GM19395 (cell line): Measurements from ENCODE around the gene CFAP45.
A peak's percentile ranks its signal among the peaks of the same experiment; 100 is the strongest.

ENCODE experiments used
- ATAC-seq: cut with Tn5 transposase; IDR thresholded peaks from one replicate; pipeline ENCODE4 v1.9.1; 2021; ENCODE audit warnings: mild to moderate bottlenecking, moderate library complexity; ENCODE audit not compliant: unreplicated experiment

The CFAP45 gene

DNA sequence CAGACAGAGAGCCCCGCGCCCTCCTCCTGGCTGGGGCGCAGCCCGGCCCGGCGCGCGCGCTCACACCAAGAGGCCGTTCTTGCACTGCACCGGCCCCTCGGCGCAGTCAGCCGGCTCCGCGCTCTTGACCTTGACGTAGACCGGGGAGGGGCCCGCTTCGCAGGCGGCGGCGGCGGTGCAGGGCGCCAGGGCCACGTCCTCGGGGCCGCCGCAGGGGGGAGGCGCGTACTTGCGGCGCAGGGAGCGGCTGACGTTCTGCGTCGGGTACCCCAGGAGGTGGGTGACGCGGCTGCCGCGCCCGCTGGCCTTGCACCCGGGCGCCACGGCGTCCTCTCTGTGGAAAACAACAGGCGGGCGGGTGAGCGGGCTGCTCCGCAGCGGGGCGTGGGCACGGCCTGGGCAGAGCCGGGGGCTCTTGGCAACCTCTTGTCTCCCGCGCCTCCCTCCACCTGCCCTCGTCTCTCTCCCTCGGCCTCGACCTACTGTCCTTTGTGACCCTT, 45.2 kb downstream of the CFAP45 start:
- ATAC-seq = peak; percentile 89

DNA sequence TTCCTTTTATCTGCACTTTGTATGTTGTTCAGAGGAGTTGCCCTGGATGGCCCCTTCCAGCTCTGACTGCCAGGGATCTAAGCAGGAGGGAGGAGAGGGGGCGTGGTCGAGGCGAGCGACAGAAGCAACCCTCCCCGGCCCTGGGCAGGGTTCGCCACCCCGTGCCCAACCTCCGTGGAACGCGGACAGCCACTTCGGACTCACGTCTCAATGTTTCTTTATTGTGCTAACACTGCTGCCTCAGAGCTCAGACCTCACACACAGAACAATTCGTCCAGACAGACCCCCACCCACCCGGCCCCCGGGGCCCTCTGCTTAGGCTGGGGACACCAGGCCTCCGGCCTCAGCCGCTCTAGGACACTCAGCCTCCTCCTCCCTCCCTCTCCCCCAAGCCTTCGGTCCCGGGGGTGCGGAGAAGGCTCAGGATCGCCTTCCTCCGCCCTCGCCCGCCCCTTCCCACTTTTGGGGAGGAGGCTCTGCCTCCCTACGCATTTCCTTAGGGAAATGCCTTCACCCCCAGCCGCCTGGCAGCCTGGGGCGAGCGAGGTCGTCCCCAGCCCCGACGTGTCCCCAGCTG, 45.8 kb downstream of the CFAP45 start:
- ATAC-seq = no peak

DNA sequence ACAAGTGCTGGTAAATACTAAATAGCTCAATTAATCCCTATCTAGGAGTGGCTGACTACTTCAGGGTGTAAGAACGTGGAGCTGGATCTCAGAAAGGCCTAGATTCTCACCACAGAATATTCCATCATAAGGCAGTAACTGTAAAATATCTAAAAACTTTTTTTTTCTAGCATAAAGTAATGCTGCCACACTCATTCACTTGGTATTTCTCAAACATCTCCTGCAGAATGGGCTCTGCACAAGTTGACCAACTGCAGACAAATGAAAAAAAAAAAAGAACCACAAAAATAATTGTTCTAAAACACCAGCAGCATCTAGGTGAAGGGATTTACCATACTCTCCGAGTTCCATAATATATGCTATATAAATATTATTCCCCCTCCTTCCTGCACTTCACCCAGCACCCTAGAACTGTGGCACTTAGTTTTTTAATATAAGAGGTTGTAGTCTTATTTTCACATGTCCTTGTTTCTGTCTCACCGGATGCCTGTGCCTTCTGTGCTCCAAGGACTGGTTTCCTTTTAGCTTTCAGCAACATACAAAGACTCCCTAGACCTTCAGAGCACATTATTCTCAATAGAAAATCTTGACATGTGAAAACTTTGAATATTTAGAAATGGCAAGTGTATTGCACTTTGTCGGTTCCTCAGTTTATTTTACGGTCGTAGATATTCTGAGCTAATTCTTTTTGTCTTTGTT, 46.4 kb downstream of the CFAP45 start:
- ATAC-seq = no peak

DNA sequence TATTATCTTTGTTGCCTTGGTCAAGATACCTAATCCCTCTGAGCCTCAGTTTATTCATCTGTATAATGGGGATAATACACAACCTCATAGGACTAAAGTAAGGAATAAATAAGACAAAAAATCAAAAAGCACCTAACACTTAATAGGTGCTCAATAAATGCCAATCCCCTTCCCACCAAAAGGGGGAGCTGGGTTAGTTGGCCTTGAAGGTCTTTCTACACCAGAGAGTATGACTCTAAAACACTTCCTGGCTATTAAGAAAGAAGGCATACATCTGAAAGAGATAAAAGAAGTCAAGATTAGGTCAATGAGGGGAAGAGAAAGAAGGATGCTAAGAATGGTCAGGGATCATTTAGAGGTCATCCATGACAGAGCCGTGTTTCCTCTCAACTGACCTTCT, 48.6 kb downstream of the CFAP45 start:
- no peak for ATAC-seq

DNA sequence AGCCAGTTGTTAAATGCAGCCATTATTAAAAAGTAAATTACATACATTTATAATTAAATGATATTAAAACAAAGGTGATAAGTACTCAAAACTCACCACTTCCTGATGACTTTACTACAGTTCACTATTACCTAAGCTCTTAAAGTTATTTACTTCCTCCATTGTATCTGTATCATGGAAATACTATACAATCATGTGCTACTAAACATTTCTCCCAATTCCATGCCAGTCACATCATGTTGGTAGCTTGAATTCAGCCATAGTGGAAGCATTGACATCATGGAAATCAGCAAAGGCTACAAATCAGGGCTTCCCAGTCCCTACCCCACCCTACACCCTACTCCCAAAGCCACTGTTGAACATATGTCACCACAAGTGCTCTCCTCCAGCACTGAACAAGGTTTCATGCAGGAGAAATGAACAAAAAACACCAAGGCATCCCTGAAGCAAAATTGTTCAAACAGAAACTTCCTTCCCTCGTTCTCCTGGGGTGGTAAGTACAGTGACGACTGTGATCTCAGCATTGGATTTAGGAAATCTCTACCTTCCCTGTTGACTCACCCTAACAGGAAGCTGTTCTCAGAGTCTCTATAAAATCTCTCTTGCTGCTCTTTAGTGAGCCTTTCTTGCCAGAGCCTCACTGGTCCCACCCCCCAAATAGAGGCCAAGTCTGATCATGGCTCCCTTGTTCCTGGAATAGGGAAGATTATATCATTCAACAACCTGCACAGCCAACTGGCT, 50.2 kb downstream of the CFAP45 start:
- no peak for ATAC-seq

DNA sequence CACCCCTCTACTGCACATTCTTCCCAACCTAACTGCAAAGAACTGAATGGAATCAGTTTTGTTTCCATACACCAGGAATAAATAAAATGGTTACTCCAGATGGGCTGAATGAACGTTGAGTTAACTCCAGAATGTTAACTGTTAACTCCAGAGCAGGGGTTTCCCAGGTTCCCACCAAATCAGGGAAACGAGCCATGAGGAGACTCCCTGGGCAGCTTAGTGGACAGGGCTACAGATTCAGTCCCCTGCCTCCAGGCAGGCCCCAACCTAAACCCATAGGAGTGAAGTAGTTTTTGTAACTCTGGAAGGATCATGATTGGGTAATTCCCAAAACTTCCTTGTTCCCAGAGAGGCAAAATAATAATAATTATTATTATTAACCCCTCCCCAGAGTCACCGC, 51.6 kb downstream of the CFAP45 start:
- ATAC-seq = no peak

DNA sequence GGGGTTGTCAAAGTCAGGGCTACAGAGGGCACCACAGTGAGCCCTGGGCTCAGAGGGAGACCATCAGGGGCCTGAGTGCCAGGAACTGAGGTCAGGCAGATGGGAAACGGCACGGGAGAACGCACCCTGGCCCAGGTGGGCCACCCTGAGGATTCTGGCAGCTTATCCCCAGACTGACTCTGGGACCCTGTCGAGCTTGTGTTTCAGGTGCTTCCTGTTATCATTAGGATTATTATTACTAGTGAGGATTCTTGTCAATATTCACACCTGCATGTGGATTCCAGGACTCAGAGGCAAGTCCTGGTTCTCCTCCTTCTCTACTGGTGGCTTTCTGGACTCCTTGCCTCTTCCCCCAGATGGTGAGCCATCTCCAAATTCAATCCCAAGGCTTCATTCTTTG, 52.7 kb downstream of the CFAP45 start:
- no peak for ATAC-seq

DNA sequence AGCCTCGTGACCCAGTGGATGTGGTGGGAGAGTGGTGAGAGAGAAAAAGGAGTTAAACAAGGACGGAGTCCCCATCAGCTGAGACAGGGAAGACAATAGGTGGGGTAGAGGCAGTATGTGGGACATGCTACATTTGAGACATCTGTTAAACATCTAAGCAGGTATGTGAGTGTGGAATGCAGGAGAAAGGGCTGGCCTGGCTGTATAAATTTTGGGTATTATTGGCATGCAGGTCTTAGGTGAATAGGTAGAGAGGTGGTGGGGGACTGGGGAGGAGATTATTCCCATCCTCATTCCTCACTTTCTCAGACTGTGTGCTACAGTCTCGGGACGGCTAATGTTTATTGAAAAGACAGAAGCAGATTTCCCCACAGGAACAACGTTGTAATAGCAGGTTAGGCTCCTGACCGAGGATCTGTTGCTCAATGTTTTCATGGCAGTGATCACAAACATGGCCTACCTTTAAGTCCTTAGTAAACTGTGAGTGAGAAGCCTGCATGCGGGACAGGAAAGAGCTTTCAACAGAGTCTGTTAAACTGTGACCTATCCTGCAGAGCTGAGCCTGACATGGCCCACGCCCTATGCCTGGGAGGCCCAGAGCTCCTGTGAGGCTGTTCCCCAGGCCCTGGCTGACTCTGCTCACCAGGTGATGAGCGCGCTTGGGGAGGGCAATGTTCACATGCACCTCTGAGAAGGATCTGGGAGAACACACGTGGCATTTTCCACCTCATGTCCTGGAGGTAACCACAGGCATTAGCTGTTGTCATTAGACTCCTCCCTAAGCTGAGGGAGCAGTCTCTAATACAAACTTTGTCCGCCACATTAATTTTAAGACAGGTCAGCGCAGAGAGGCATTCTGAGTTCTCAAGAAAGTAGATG, 54.0 kb downstream of the CFAP45 start:
- no peak for ATAC-seq

DNA sequence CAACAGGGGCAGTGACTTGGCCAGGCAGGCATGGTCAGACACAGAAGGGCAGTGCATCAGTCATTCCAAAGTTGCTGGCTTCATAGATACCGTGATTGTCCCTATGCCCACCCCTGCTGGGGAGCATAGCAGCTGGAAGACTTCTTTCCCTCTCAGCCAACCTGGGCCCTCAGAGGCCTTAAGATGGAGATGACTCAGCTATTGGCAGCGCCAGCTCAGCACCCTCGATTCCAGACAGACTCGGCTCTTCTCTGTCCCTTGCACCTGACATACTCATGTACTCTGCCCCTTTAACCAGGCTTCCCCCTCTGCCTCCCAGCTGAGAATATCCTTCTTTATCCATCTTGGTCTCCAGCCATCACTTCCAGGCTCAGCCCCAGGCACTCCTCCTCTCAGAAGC, 56.5 kb downstream of the CFAP45 start:
- no peak for ATAC-seq

DNA sequence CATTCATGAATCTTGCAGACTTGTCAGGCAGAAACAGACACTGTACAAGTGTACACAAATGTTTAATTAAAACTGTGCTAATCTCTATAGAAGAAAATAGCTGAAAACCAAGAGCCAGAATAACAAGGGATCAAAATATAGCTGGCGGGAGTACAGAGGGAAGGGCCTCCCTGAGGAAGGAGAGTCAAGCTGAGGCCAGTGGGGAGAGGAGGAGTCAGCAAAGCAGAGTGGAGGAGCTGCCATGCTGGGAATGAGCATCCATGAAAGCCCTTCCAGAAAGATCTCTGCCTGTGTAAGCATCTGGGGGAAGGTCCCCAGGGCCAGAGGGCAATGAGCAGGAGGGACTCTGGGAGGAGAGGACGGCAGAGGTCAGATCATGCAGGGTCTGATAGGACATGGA, 58.2 kb downstream of the CFAP45 start:
- ATAC-seq = no peak

DNA sequence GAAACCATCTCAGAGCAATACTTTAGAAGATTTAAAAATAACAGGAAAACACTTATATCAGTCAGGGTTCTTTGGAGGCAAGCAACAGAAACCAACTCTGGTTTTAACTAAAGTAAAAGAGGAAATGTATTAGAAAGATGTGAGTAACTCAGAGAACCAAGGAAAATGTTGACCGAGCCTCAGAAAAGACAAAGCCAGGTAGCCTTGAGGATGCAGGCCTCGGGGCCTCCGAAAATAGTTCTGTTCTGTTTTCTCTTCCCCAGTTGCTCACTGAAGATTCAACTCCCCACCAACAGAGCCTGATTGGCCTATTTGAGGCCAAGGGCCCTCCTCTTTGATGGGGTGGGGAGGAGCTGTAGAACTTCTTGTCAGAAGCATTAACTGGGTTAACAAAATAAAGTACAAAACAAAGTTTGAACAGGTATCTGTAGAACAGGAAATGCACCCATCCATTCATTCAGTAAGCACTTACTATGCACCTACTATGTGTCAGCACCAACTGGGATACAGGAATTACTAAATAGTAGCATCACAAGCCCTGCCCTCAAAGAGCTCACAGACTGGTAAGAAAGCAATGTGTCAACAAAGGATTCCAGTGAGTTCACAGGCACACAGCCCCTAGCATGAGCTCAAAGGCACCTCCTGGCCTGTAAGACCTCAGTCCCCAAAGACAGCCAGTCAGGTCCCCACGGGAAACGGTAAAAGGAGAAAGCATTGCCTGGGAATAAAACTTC, 60.7 kb downstream of the CFAP45 start:
- ATAC-seq = peak; percentile 76

DNA sequence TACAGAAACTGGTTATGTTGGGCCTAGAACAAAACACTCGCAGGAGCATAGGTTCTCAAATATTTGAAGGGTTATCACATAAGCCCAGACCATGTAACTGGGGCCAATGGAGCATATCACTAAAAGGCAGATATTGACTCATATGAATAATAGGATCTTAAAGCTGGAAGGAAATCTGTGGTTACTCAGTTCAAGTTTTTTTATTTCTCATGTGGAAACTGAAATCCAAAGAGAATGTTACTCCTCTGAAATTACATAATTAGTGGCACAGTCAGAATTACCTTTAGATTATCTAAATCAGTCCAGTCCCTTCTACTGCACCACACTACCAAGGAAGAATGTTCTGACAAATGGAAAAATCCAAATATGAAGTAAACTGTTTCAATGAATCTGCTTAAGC, 61.2 kb downstream of the CFAP45 start:
- ATAC-seq = peak; percentile 82

DNA sequence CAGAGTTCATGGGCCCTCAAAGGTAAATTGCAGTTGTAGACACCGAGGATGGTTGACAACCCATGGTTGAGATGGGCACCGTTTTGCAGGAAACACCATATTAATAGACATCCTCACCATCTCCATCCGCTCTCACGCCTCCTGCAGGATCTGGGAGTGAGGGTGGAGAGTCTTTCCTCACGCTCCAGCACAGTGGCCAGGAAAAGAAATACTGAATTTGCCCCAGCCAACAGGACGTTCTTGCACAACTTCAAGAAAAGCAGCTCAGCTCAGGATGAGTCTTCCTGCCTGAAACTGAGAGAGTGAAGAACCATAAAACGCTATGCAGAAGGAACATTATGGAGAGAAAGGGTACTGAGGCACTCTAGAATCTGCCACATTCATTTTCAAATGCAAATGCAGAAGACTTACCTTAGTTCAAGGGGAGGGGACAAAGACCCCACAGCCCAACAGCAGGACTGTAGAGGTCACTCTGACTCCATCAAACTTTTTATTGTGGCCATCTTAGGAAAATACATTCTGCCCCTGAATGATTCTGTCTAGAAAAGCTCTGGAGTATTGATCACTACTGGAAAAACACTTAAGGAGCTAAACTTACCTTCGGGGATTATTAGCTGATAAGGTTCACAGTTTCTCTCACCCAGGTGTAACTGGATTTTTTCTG, 64.0 kb downstream of the CFAP45 start:
- no peak for ATAC-seq

DNA sequence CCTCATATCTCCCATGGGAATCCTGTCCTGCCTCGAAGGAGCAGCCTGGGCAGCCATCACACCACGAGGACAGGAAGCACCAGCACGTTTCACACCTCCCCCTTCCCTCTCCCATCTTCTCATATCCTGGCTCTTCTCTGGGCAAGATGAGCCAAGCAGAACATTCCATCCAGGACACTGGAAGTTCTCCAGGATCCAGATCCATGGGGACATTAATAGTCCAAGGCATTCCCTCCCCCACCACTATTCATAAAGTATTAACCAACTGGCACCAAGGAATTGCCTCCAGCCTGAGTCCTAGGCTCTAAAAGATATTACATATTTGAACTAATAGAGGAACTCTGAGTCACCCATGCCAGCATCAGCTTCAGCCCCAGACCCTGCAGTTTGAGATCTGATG, 64.6 kb downstream of the CFAP45 start:
- ATAC-seq = no peak

DNA sequence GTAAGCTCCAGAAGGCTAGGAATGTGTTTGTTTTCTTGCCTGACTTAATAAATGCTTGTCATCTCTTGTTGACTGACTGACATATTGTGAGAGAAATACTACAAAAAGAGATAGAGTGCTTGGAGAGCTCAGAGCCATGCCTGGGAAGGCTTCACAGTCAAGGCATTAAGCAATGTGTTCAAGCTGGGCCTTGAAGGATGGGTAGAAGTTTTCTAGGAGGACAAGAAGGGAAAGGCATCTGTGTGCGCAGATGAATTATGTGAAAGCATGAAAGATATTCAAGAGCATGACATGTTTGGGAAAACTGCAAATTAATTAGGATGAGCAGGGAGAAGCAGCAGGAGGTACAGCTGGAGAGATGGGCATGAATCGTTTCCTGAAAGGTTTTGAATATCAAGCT, 67.7 kb downstream of the CFAP45 start:
- no peak for ATAC-seq

DNA sequence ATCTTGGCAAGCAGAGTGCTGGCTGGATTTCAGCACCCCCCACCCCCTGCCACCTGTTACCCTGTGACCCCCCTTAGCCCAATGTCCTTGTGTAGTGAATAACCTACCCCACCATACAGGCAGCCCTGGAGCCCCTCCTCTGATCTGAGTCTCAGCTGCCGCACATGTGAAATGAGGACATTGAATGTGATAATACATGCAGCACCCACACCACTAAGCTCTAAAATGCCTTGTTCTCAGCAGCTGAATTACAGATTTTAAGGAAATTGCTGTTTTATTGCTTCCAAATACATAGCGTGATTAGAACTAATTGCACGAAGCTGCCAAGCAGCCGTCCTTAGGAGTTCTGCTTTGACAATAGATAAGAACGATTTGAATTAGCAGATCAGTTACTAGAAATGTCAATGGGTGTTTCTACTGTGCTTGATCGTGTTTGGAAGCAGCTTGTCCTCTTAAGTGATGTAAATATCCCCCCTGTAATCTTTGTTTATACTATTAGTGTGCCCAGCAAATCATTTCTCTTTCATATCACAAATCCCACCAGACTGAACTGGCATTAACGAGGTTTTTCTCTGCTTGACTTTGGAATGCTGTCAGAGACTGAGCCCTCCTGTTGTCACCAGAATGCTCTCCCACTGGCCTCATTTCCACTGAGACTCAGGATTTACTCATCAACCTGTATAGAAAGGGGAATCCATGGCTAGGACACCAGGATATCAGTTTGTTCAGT, 68.4 kb downstream of the CFAP45 start:
- ATAC-seq = no peak

DNA sequence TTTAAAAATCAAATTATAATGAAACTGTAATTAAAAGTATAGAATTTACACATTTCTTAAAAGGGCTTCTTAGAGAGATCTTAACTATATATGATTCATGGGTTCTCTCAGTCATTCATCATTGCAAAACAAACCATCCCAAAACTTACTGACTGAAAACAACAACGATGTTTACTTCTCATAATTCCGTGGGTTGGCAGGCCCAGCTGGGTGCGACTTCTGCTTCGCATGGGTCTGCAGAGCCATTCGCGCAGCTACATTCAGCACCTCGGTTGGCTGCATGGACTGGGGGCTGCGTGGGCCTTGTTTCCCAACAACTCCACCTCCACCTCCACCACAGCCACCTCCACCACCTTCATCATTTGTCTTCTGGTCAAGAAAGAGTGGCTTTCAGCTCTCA, 69.2 kb downstream of the CFAP45 start:
- no peak for ATAC-seq

DNA sequence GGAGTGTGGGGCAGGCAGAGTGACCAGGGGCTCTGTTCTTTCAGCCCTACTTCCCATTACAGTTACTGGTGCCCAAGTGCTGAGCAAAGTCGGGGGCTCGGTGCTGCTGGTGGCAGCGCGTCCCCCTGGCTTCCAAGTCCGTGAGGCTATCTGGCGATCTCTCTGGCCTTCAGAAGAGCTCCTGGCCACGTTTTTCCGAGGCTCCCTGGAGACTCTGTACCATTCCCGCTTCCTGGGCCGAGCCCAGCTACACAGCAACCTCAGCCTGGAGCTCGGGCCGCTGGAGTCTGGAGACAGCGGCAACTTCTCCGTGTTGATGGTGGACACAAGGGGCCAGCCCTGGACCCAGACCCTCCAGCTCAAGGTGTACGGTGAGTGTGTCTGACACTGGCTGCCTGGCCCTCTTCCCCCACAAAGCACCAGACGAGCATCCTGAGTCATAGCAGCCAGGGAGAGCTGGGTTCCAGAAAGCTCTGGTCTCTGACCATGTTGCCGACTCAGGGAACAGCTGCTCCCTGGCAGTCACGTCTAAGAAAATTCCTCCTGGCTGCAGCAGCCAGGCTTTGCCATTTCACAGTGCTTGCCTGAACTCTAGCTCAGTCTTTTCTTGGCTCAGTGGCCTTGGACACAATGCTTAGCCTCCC, 70.0 kb downstream of the CFAP45 start:
- ATAC-seq = no peak

DNA sequence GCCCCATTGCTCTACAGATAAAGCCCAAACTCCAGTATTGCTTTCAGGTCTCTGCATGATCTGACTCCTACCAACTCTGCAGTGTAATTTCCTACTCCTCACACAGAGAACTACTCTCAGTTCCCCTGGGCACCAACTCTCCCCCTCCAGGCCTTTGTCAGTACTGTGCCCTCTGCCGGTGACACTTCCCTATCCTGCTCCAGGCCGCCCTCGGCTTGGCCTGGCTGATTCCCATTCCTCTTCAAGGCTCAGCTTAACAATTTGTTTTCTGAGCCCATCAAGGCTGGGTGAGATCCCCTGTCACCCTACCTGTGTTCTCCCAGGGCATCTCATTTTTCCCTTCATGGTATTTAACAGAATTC, 70.7 kb downstream of the CFAP45 start:
- no peak for ATAC-seq
